Fibroblast of skin of left quadriceps (primary cell): ENCODE results near the gene CCNL2.
"Not testable (repeated sequence)": the region's sequence is repeated elsewhere in the genome, so short reads cannot be mapped to it uniquely, and the experiment has no call there.

Experiments used
- DNase-seq, 2 experiments: peaks; one replicate each; pipeline ENCODE4 v3.0.0-alpha.2; 2013; ENCODE audit warnings: low read depth in 2 of 2

The CCNL2 gene

DNA sequence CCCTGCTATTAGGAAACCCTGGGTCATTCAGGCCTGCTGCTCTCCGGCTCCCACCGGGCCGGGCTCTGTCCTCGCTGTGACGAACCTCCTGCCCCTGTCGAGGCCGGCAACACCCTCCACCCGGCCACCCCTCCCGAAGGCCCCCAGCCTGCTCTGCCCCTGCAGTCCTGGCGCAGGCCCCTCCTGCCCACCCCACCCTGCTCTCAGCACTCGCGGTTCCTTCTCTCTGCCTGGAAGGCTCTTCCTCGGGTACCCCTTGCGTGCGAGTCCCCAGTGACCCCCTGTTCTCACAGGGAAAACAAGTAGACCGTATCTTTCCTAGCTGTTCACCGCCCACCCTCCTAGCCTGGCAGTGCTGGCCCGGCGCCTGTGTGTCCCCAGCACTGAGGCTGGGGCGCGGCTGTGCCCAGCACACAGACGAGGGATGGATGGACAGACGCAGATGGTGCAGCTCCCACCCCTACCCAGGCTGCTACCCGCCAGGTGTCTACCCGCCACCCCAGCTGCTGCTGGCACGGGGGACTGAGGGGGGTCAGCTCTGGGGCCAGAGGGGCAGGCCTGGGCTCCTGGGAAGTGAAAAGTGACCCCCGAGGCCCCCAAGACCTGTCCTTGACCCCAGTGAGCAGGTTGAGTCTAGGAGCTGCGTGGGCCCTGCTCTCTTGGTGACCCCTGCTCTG is 33.3 kb upstream of the CCNL2 start:
- DNase-seq: no peak

DNA sequence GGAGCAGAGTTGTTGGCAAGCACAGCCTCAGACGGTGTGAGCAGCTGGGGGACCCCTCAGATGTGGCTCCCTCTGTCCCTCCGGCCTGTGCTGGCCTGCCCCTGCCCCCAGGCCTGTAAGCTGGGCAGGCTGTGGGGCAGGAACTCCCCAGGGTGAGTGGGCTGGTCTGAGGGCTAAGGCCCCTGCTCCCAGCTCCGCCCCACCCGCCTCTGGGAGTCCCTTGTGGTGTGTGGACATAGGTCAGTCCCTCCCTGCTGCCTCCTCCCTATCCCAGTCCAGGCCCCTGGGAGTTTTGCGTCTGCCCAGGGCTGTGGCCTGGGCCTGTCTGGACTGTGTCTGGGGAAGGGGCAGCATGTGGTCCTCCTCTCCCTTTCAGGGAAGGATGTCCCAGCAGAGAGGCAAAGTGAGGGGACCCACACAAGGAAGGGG is 32.7 kb upstream of the CCNL2 start:
- no peak for DNase-seq

DNA sequence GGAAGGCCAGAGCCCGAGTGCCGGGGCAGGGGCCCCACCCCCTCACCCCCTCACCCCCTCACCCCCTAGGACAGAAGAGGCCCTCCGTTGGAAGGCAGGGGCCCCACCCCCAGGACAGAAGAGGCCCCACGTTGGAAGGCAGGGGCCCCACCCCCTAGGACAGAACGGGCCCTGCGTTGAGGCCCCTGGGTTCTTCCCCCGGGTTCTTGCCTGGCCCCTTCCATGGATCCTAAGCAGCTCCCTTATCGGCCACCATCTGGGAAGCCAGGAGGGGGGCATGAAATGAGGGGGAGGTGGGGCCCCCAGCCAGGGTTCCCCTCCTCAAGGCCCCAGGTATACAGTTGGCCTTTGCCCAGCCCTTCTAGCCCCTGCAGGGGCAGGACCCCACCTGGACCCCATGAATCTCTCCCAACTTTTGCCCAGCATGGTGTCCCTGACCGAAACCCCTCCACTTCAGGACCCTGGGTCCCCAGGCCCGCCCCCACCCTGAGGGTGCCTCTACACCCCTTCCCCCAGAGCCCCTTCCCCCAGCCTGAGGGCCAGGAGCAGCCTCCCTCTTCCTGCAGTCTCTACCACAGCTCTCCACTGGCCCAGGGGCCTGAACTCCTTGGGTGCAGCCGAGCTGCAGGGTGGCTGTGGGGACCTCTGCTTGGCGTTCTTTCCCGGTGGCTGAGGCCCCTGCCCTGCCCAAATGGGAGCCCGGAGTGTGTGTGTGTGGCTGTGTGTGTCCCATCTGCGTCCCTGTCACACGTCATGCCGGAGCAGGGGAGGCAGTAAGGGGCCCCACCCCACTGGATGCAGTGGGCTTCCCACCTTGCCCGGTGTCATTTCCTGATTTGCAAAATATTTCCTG is 32.1 kb upstream of the CCNL2 start:
- DNase-seq: no peak

- peak in 1 of 2 experiments; percentile 18 for DNase-seq
These were observed 31.2 kb upstream of the CCNL2 start for GRCh38 chr1:1430114-1430982.

DNA sequence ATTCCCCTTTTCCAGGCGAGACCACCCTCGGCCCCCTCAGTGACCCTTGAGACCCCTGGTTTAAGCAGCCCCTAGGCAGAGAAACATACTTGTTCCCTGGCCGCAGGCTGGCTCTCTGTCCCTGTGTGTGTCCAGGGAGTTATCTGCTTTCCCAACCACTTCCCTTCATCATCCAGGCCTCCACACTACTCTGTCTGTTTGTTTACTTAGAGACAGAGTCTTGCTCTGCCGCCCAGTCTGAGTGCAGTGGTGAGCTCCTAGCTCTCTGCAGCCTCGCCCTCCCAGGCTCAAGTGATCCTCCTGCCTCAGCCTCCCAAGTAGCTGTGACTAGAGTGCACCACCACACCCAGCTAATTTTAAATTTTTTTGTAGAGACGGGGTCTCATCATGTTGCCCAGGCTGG is 30.5 kb upstream of the CCNL2 start:
- no peak for DNase-seq

DNA sequence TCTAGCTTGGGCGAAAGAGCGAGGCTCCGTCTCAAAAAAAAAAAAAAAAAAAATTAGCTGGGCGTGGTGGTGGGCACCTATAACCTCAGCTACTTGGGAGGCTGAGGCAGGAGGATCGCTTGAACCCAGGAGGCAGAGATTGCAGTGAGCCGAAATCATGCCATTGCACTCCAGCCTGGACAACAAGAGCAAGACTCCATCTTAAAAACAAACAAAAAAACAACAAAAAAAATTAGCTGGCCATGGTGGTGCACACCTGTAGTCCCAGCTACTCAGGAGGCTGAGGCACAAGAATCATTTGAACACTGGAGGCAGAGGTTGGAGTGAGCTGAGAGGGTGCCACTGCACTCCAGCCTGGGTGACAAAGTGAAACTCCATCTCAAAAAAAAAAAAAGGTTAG is 29.8 kb upstream of the CCNL2 start:
- not testable (repeated sequence) for DNase-seq

DNA sequence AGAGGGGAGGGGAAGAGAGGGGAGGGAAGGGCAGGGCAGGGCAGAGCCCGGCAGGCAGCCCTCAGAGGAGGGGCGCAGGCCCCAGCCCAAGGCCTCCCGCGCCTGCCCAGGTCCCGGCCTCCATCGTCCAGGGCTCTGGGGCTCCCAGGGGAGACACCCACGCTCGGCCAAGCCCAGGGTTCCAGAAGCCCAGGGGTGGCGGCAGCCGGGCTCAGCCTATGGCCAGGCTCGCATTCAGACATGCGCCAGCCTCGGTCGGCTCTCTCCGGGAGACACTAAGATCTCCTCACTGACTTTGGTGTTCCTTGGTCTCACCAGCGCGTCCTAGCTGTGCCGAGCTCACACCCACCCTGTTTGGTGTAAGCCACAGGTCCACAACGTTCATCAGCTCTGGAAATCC is 29.0 kb upstream of the CCNL2 start:
- no peak for DNase-seq

GRCh38 chr1:1427820-1428148 is 28.6 kb upstream of the CCNL2 start:
- no peak for DNase-seq

DNA sequence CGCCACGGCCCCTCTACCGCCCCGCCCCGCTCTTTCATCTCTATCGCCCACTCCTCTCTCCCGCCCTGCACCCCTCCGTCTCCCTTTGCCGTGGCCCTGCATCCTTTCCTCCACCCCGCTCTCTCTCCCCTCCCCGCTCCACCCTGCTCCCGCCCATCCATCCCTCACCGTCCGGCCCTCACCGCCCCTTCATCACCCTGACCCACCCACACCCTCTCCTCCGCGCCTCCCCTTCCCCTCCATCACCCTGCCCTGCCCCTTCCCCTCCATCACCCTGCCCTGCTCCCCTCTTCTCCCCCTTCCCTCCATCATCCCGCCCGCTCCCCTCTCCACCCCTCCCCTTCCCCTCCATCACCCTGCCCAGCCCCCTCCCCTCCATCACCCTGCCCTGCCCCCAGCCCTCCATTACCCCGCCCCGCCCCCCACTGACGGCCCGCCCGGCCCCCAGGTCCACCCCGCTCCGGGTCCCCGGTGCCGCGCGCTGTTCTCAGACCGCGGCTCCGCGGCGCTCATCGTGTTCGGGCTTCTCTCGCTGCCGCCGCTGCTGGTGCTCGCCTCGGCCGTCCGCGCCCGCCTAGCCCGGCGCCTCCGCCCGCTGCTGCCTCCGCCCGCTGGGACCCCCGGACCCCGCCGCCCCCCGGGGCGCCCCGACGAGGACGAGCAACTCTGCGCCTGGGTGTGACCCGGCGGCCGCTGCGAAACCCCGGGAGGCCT is 28.1 kb upstream of the CCNL2 start:
- DNase-seq: no peak

GRCh38 chr1:1426496-1427105 is 27.5 kb upstream of the CCNL2 start:
- no peak for DNase-seq

GRCh38 chr1:1425753-1426495 is 26.8 kb upstream of the CCNL2 start:
- no peak for DNase-seq

DNA sequence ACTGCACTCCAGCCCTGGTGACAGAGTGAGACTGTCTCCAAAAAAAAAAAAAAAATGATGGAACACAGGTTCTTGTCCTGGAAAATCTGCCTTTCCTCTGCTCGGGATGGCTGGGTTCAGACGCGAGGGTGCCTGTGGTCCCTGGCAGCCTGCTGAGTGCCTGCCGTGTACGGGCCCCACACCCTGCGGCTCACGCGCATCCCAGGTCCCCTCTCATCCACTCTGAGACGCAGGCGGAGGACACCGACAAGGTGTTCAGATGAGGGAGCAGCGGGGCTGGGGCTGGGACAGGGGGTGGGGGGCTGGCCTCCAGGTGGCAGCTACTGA is 26.3 kb upstream of the CCNL2 start:
- no peak for DNase-seq

GRCh38 chr1:1424707-1425106 is 25.6 kb upstream of the CCNL2 start:
- DNase-seq: no peak

- no peak for DNase-seq
These were observed 24.1 kb upstream of the CCNL2 start for GRCh38 chr1:1423245-1423597.

DNA sequence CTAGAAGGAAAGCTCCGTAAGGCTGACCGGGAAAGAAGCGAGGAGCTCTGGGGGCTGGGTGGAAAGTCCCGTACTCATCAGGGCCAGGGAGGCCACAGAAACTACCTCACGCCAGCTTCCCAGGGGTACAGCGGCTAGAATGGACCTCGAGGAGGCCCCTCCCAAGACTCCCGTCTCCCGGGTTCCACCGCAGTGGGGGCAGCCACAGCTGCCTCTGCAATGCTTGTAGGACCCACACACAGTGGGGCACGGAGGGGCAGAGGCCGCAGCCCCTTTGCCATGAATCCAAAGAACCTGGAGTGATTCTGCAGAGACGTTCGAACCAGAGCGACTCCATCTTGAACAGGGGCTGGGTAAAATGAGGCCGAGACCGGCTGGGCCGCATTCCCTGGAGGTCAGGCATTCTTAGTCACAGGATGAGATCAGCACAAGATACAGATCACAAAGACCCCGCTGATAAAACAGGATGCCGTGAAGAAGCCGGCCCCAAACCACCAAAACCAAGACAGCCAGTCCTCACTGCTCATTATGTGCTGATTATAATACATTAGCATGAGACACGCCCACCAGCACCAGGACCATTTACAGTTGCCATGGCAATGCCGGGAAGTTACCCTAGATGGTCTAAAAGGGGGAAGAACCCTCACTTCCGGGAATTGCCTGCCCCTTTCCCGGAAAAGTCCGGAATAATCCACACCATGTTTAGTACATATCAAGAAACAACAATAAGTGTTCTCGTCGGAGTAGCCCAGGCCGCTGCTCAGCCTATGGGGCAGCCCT is 23.5 kb upstream of the CCNL2 start:
- DNase-seq: peak; percentile 27 to 33

DNA sequence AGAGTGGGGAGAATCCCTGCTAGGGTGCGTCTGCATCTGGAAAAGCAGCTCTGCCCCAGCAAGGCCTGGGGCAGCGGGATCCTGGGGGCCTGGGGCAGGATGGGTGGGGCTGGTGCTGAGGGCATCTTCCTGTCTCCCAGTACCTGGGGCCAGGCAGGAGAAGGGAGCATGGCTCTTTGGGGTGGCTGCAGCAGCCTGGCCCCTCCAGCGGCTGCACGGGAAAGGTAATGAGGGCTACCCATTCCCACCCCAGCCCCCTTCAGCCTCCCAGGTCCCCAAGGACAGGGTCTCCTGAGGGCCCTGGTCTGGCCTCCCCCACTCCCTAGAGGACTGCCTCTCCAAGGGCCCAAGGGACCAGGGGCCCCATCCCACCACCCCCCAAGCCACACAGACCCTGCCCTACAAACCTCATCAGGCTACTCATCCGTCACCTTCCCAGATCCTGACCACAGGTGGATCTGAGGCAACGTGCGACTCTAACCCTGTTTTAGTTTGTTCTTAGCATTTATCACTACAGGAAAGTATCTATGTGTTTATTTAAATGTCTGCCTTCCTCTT is 22.9 kb upstream of the CCNL2 start:
- no peak for DNase-seq

DNA sequence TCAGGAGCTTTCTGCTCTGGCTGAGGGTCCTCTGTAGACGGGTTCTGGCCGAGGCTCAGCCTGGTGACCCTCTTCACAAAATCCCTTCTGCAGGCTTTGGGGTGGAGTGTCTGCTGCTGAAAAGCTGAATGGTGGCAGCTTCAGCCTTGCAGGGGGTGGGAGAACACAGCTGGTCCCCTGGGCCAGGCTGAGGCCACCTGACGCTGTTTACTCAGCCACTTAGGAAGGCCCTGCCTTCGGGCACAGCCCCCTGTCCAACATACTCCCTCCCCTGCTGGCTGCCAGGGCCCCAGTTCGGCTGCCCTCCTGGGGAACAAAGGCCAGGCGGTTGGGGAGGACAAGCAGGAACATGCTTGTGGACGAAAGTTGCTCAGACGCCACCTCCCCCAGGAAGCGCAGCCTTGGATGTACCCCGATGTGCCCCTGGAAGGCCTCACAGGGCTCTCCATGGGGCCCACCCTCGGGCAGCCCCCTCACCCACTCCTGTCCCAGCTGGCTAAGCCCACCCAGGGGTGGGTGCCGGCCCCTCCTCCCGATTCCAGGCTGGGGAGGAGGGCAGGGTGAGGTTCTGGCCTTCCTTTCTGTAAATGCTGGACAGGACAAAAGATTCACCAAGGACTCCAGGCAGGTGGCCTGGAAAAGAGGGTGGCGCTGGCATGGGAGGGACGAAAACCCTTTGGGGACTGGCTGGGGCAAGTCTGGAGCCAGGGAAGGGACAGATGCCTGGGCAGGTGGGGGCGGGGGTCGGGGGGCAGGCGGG is 22.2 kb upstream of the CCNL2 start, which contains the start of gene ANKRD65:
Gene ANKRD65 (minus strand): TSS at position 130 of the 760 bp plus-strand sequence. CDS start 271 bp downstream, outside the sequence.
- no peak for DNase-seq

- DNase-seq: no peak
These were observed 21.6 kb upstream of the CCNL2 start for GRCh38 chr1:1420654-1421141.
